Activated CD4-positive, alpha-beta memory T cell treated with anti-CD3 and anti-CD28 coated beads for 36 hours (primary cell): ENCODE data around the gene DNAJC12. TPM values are rescaled to one million over a fixed set of nuclear protein-coding genes. Genes with fewer than 3 reads are reported as not detected.
"Not testable (repeated sequence)": the region's sequence is repeated elsewhere in the genome, so short reads cannot be mapped to it uniquely, and the experiment has no call there.

Source experiments
- CTCF ChIA-PET: fragments of 350-600 bp; sonication (Branson Sonifier 250); formaldehyde crosslinking; loops from one replicate; lab custom pipeline; 2021; ENCODE audit warnings: antibody characterized with exemption, inconsistent platforms; lab: Charles Lee
- POLR2A ChIA-PET: fragments of 350-600 bp; sonication (Branson Sonifier 250); formaldehyde crosslinking; loops from one replicate; lab custom pipeline; 2021; ENCODE audit warnings: antibody characterized with exemption; lab: Charles Lee
- DNase-seq: peaks from one replicate; pipeline ENCODE4 v3.0.0-alpha.2; 2020
- H3K27ac Mint-ChIP-seq: one replicate; pipeline ENCODE4 v1.8.0; 2021; ENCODE audit warnings: mixed read lengths
- H3K27me3 Mint-ChIP-seq: one replicate; pipeline ENCODE4 v1.8.0; 2021; ENCODE audit warnings: mixed read lengths
- H3K36me3 Mint-ChIP-seq: one replicate; pipeline ENCODE4 v1.8.0; 2021; ENCODE audit warnings: mixed read lengths
- H3K4me1 Mint-ChIP-seq: one replicate; pipeline ENCODE4 v1.8.0; 2021; ENCODE audit warnings: low read depth, mixed read lengths
- H3K4me3 Mint-ChIP-seq: one replicate; pipeline ENCODE4 v1.8.0; 2021; ENCODE audit warnings: mild to moderate bottlenecking, mixed read lengths
- H3K9me3 Mint-ChIP-seq: one replicate; pipeline ENCODE4 v1.8.0; 2021; ENCODE audit warnings: mixed read lengths
- intact Hi-C: fragments of 100-400 bp; cut with micrococcal nuclease; formaldehyde crosslinking; loops from one replicate; pipeline ENCODE4 v1.15.1; 2023
- total RNA-seq, 2 experiments: library from RNA; stranded (reverse); gene quantifications; one replicate each; pipeline ENCODE4 v1.2.3, GENCODE V29; 2021

Gene DNAJC12
- total RNA-seq, 2 experiments from 2014 or later, result 8.8 to 11.5 TPM

- Mint-ChIP-seq H3K36me3 (no peaks in the 10 kb centered on the region), H3K4me3 (no peak overlapping the region), H3K9me3 (no peaks in the 10 kb centered on the region), H3K27me3 (no peaks in the 10 kb centered on the region), H3K27ac (peak overlapping the region; percentile 91), H3K4me1 (peaks cover 36% of the 10 kb centered on the region)
- intact Hi-C loops, result loop anchor here (1.0 to 2.0 kb wide), 5 partner anchors 13 to 284 kb away; partner anchors contain the start of gene HERC4
- peak; percentile 68 for DNase-seq
- ChIA-PET CTCF (interaction anchor here (1.0 to 5.0 kb wide), 5 partner anchors 11 to 366 kb away, joined by 4 to 96 read pairs (median 5); no protein-coding TSS in a partner anchor), POLR2A (interaction anchor here (0.6 to 2.0 kb wide), 7 partner anchors 11 to 95 kb away, joined by 3 to 15 read pairs (median 3); no protein-coding TSS in a partner anchor)
These were observed 47.2 kb downstream of the DNAJC12 start for GRCh38 chr10:67790534-67791408.

- H3K4me3 Mint-ChIP-seq, result no peak overlapping the region
- no peaks in the 10 kb centered on the region for H3K36me3 Mint-ChIP-seq
- H3K27ac Mint-ChIP-seq, result peak overlapping the region; percentile 91
- H3K9me3 Mint-ChIP-seq, result no peaks in the 10 kb centered on the region
- H3K27me3 Mint-ChIP-seq, result no peaks in the 10 kb centered on the region
- ChIA-PET POLR2A (interaction anchor here (0.6 to 2.0 kb wide), 5 partner anchors 24 to 96 kb away, joined by 3 to 15 read pairs (median 4); no protein-coding TSS in a partner anchor), CTCF (interaction anchor here (0.5 to 5.0 kb wide), 12 partner anchors 10 to 512 kb away, joined by 3 to 96 read pairs (median 8); partner anchors contain the start of gene CTNNA3)
- no peak for DNase-seq
- intact Hi-C loops, result loop anchor here (2.0 to 10.0 kb wide), 5 partner anchors 25 to 513 kb away; partner anchors contain the start of gene HERC4
- peaks cover 43% of the 10 kb centered on the region for H3K4me1 Mint-ChIP-seq
These were observed 48.2 kb downstream of the DNAJC12 start for GRCh38 chr10:67789769-67790168.

DNA sequence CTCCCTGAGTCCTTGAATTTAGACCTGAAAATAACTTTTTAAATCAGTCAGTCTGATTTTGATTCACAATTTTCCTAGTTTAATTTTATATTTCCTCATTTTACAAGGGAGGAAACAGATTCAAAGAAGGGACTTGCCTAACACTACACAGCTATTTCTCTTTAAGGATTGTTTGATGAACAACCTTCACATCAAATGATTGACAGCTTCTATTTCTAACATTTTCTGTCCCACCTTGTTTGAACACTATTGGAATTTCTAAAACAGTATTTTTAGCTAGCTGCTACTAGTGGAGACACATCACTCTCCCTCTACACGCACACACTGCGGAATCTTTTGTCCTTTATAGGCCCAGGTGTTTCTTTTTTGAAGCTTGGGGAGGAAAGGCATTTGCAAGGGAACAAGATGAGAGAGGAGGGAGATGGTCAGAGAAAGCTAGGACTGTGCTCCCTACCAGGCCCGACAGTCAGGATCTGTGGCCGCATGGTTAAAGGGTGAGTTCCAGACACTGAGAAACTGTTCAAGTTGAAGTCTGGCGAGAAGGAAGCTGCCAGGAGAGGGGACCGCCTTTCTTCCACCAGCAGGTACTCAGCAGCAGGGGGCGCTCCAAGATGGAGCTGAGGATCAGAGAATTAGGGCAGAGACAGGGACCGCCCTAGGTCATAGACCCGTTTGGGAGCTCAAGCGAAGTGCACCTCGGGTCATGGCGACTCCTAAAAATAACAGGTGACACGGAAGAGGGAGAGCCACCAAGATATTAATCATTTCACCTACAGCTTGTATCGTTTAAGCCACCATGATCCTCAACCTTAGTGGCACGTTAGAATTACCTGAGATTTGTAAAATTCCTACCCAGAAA lies 49.7 kb downstream of the DNAJC12 start:
- ChIA-PET POLR2A (interaction anchor here (0.8 to 1.3 kb wide), 4 partner anchors 22 to 544 kb away, joined by 3 to 4 read pairs (median 3); partner anchors contain the start of gene HNRNPH3), CTCF (interaction anchor here (0.6 to 5.0 kb wide), 56 partner anchors 8 to 560 kb away, joined by 3 to 96 read pairs (median 4); partner anchors contain the start of genes CTNNA3, DNAJC12, HERC4 and PBLD)
- Mint-ChIP-seq H3K4me3 (no peak overlapping the region), H3K27me3 (no peaks in the 10 kb centered on the region), H3K27ac (peak overlapping the region; percentile 11), H3K36me3 (no peaks in the 10 kb centered on the region), H3K9me3 (no peaks in the 10 kb centered on the region), H3K4me1 (peaks cover 57% of the 10 kb centered on the region)
- DNase-seq, result peak; percentile 91
- intact Hi-C loops, result loop anchor here (1.0 to 10.0 kb wide), 4 partner anchors 127 to 514 kb away; no protein-coding TSS in a partner anchor

GRCh38 chr10:67785098-67785497 lies 52.9 kb downstream of the DNAJC12 start:
- POLR2A ChIA-PET, result interaction anchor here (0.6 kb wide), 1 partner anchor 217 kb away, joined by 3 read pairs; no protein-coding TSS in a partner anchor
- Mint-ChIP-seq H3K27ac (no peak overlapping the region), H3K27me3 (no peaks in the 10 kb centered on the region), H3K36me3 (no peaks in the 10 kb centered on the region), H3K4me1 (peaks cover 41% of the 10 kb centered on the region), H3K9me3 (no peaks in the 10 kb centered on the region), H3K4me3 (no peak overlapping the region)
- intact Hi-C loops, result loop anchor here (5.0 to 10.0 kb wide), 3 partner anchors 130 to 517 kb away; no protein-coding TSS in a partner anchor
- CTCF ChIA-PET, result interaction anchor here (0.9 to 3.0 kb wide), 4 partner anchors 70 to 517 kb away, joined by 3 to 14 read pairs (median 8); no protein-coding TSS in a partner anchor
- peak; percentile 68 for DNase-seq

DNA sequence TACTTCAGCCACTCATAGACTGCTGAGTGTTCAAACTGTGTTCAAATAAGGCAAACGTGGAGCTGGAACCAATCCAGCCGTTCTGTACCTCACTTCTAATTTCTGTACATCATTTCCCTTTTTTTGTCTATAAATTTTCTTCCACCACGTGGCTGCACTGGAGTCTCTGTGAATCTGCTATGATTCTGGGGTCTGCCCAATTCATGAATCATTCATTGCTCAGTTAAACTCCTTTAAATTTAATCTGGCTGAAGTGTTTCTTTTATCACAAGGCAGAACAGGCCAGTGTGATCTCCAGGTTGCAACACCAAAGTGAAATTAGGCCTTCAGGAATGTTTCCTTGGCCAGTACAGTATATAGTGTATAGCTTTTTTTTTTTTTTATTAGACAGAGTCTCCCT lies 53.5 kb downstream of the DNAJC12 start:
- ChIA-PET POLR2A (no interaction called here), CTCF (interaction anchor here (0.9 to 3.0 kb wide), 4 partner anchors 71 to 517 kb away, joined by 3 to 14 read pairs (median 8); no protein-coding TSS in a partner anchor)
- Mint-ChIP-seq H3K4me3 (no peak overlapping the region), H3K27ac (no peak overlapping the region), H3K36me3 (no peaks in the 10 kb centered on the region), H3K27me3 (no peaks in the 10 kb centered on the region), H3K4me1 (peaks cover 39% of the 10 kb centered on the region), H3K9me3 (no peaks in the 10 kb centered on the region)
- no peak for DNase-seq
- intact Hi-C loops, result loop anchor here (5.0 to 10.0 kb wide), 2 partner anchors 130 to 262 kb away; no protein-coding TSS in a partner anchor

- Mint-ChIP-seq H3K36me3 (no peaks in the 10 kb centered on the region), H3K4me1 (peaks cover 36% of the 10 kb centered on the region), H3K27ac (peak overlapping the region; percentile 21), H3K4me3 (peak overlapping the region; percentile 6), H3K27me3 (no peaks in the 10 kb centered on the region), H3K9me3 (no peaks in the 10 kb centered on the region)
- intact Hi-C loops, result loop anchor here (5.0 to 10.0 kb wide), 2 partner anchors 131 to 261 kb away; no protein-coding TSS in a partner anchor
- CTCF ChIA-PET, result interaction anchor here (2.1 to 3.0 kb wide), 3 partner anchors 72 to 372 kb away, joined by 8 to 14 read pairs (median 9); no protein-coding TSS in a partner anchor
- POLR2A ChIA-PET, result no interaction called here
- DNase-seq, result no peak
These were observed 54.2 kb downstream of the DNAJC12 start for GRCh38 chr10:67783606-67784294.

DNA sequence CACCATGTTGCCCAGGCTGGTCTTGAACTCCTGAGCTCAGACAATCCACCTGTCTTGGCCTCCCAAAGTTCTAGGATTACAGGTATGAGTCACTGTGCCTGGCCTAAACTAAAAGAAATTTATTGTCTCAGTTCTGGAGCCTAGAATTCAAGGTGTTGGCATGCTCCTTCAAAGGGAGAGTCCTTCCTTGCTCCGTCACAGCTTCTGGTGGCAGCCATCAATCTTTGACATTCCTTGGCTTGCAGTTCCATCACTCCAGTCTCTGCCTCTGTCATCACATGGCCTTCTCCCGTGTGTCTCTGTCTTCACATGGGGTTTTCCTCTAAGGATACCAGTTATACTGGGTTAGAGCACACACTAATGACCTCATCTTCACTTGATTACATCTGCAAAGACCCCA lies 55.5 kb downstream of the DNAJC12 start:
- Mint-ChIP-seq H3K36me3 (no peaks in the 10 kb centered on the region), H3K9me3 (no peaks in the 10 kb centered on the region), H3K4me1 (peaks cover 29% of the 10 kb centered on the region), H3K27me3 (no peaks in the 10 kb centered on the region), H3K27ac (no peak overlapping the region), H3K4me3 (no peak overlapping the region)
- POLR2A ChIA-PET, result no interaction called here
- CTCF ChIA-PET, result interaction anchor here (0.6 to 8.1 kb wide), 3 partner anchors 85 to 1452 kb away, joined by 3 to 300 read pairs (median 5); partner anchors contain the start of gene CTNNA3
- intact Hi-C loops, result loop anchor here (5.0 to 10.0 kb wide), 2 partner anchors 132 to 260 kb away; no protein-coding TSS in a partner anchor
- no peak for DNase-seq

DNA sequence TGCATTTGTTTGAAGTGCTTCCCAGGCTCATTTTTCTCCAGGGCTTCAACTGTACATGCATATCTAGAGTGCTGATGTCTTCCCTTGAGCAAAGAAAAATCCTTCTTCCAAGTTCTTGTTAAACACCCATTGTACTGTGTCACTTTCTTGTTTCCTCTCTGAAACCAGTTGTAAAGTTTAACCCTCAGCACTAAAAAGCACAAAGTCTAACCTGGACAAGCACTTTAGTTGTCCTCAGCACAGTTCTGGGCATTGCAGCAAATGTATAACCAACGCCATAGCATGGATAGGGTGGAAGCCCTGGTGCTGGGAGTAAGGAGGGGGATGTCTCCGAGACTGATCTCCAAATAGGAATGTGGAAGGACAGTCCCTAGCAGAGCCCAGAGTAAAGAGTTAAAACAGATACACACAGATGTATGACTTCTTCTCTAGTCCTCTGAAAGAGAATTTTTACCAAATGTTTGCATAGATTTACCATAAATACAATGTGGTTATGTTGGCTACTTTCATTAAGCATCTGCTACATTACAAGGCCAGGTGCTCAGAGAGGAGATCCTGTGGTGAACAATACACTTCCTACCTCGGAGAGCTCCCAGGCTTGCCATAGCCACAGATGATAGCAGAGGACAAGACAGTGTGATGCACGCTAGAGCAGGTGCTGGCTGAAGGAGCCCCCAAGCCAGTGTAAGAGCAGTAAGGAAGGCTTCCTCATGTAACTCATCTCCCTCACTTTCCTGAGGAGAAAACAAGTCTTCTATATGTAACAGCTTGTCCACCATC lies 57.0 kb downstream of the DNAJC12 start:
- Mint-ChIP-seq H3K4me1 (peaks cover 31% of the 10 kb centered on the region), H3K9me3 (no peaks in the 10 kb centered on the region), H3K27ac (no peak overlapping the region), H3K27me3 (no peaks in the 10 kb centered on the region), H3K36me3 (no peaks in the 10 kb centered on the region), H3K4me3 (no peak overlapping the region)
- intact Hi-C loops, result loop anchor here (1.0 to 10.0 kb wide), 4 partner anchors 84 to 259 kb away; no protein-coding TSS in a partner anchor
- POLR2A ChIA-PET, result no interaction called here
- CTCF ChIA-PET, result interaction anchor here (0.7 to 8.1 kb wide), 13 partner anchors 7 to 260 kb away, joined by 3 to 300 read pairs (median 11); partner anchors contain the start of gene CTNNA3
- DNase-seq, result no peak

GRCh38 chr10:67780204-67780621 lies 57.8 kb downstream of the DNAJC12 start:
- not testable (repeated sequence) for H3K9me3 Mint-ChIP-seq, H3K4me3 Mint-ChIP-seq, DNase-seq, H3K27me3 Mint-ChIP-seq, H3K27ac Mint-ChIP-seq, H3K36me3 Mint-ChIP-seq
- ChIA-PET CTCF (interaction anchor here (0.7 to 8.1 kb wide), 29 partner anchors 8 to 851 kb away, joined by 3 to 300 read pairs (median 4); partner anchors contain the start of gene CTNNA3), POLR2A (interaction anchor here (1.1 kb wide), 1 partner anchor 83 kb away, joined by 3 read pairs; no protein-coding TSS in a partner anchor)
- H3K4me1 Mint-ChIP-seq, result peaks cover 28% of the 10 kb centered on the region
- intact Hi-C loops, result loop anchor here (1.0 to 10.0 kb wide), 4 partner anchors 83 to 258 kb away; no protein-coding TSS in a partner anchor
